GM12878 (cell line): ENCODE measurements around the gene CTRB1. TPM values are rescaled to one million over a fixed set of nuclear protein-coding genes. Genes with fewer than 3 reads are reported as not detected.

Source experiments
- EZH2 ChIP-seq: IDR thresholded peaks from 2 replicates; pipeline ENCODE4 v1.6.1; 2012; ENCODE audit warnings: low read depth, mild to moderate bottlenecking, control low read depth, inconsistent platforms, low read length, borderline replicate concordance; ENCODE audit not compliant: control insufficient read depth
- MLLT1 ChIP-seq: fragments of 450-650 bp; IDR thresholded peaks from 2 replicates; pipeline ENCODE4 v1.6.1; 2016; ENCODE audit warnings: mild to moderate bottlenecking
- NKRF ChIP-seq: fragments of 450-650 bp; conservative IDR thresholded peaks from 2 replicates; pipeline ENCODE4 v1.6.1; 2017; ENCODE audit warnings: mild to moderate bottlenecking, moderate library complexity
- NR2C2 ChIP-seq: IDR thresholded peaks from 2 replicates; pipeline ENCODE4 v1.6.1; 2011; ENCODE audit warnings: borderline replicate concordance, low read depth; ENCODE audit not compliant: control insufficient read depth, insufficient read length
- SIN3A ChIP-seq: IDR thresholded peaks from 2 replicates; pipeline ENCODE4 v1.6.1; 2012; ENCODE audit warnings: low read depth, low read length, improper control_type of control experiment
- STAT3 ChIP-seq: IDR thresholded peaks from 2 replicates; pipeline ENCODE4 v1.6.1; 2011; ENCODE audit warnings: low read depth, low read length, improper control_type of control experiment
- ZNF687 ChIP-seq: fragments of 450-650 bp; IDR thresholded peaks from 2 replicates; pipeline ENCODE4 v1.6.1; 2017; ENCODE audit warnings: mild to moderate bottlenecking, moderate library complexity
- polyA plus RNA-seq, 11 experiments: library from polyadenylated mRNA; depleted of rRNA in 4 of 11; unstranded in 6 of 11; stranded (reverse) in 5 of 11; fragments of >200 nt; fragmentation: Nextera tagmentation in 4 of 11; fragmentation: Illumina TruSeq in 1 of 11; extraction: Ambion mirVana in 4 of 11; extraction: Trizol in 1 of 11; gene quantifications; 1 replicate in 1 of 11; 2 replicates in 10 of 11; pipeline versions ENCODE4 v1.2.1 to v1.2.3, GENCODE V29; 2011 to 2016; ENCODE audit warnings: inconsistent platforms in 2 of 11, missing spikeins in 2 of 11, low read depth in 1 of 11
- total RNA-seq, 4 experiments: library from RNA; depleted of rRNA in 3 of 4; stranded (reverse); fragments of >200 nt in 3 of 4; fragmentation: Illumina TruSeq in 1 of 4; extraction: Trizol in 1 of 4; gene quantifications; 2 replicates each; pipeline versions ENCODE4 v1.2.1 to v1.2.3, GENCODE V29; 2013 to 2021

CTRB1 gene
- total and polyA plus RNA-seq, 10 of the 15 experiments (the other 5 are each of a cell fraction or from before 2014, with no cell fraction given) = 0.28 to 4.4 TPM; not detected in 8

GRCh38 chr16:75260851-75261589, 42.2 kb downstream of the CTRB1 start (continued):
- no peak for TF ChIP-seq NKRF
- no peak for TF ChIP-seq MLLT1
- no peak for TF ChIP-seq SIN3A
- TF ChIP-seq NR2C2 = no peak
- no peak for TF ChIP-seq ZNF687
- no peak for TF ChIP-seq STAT3
- no peak for TF ChIP-seq EZH2
